Transverse colon (tissue), 4 donors: Measurements from ENCODE around the gene ARPIN.

Source experiments
- POLR2A ChIP-seq: fragments of 450-650 bp; IDR thresholded peaks from one replicate; pipeline ENCODE4 v1.6.1; 2016; ENCODE audit warnings: antibody characterized with exemption, mild to moderate bottlenecking, moderate library complexity
- POLR2AphosphoS5 ChIP-seq, 3 donors: sonication (generic); formaldehyde crosslinking; IDR thresholded peaks; one replicate each; pipeline ENCODE4 v1.6.1; 2016; ENCODE audit warnings: antibody characterized with exemption in 3 of 3
- TF ChIP-seq, protein P1 (sequence below), 5 experiments: fragments of 200-600 bp in 3 of 5; fragments of 450-650 bp in 2 of 5; sonication (generic) in 3 of 5; IDR thresholded peaks; 1 replicate in 2 of 5; 2 replicates in 3 of 5; pipeline ENCODE4 v1.5.1; 2016 to 2017; ENCODE audit warnings: antibody characterized with exemption in 5 of 5, inconsistent platforms in 3 of 5, mild to moderate bottlenecking in 2 of 5, moderate library complexity in 1 of 5

GRCh38 chr15:89860891-89861290 lies 51.9 kb downstream of the ARPIN start:
- TF ChIP-seq POLR2AphosphoS5 (IDR thresholded peaks at IDR 0.05) (no peak), POLR2A (no peak)
- TF ChIP-seq, protein P1, sequence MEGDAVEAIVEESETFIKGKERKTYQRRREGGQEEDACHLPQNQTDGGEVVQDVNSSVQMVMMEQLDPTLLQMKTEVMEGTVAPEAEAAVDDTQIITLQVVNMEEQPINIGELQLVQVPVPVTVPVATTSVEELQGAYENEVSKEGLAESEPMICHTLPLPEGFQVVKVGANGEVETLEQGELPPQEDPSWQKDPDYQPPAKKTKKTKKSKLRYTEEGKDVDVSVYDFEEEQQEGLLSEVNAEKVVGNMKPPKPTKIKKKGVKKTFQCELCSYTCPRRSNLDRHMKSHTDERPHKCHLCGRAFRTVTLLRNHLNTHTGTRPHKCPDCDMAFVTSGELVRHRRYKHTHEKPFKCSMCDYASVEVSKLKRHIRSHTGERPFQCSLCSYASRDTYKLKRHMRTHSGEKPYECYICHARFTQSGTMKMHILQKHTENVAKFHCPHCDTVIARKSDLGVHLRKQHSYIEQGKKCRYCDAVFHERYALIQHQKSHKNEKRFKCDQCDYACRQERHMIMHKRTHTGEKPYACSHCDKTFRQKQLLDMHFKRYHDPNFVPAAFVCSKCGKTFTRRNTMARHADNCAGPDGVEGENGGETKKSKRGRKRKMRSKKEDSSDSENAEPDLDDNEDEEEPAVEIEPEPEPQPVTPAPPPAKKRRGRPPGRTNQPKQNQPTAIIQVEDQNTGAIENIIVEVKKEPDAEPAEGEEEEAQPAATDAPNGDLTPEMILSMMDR (IDR thresholded peaks at IDR 0.05): no peak
